ENCODE measurements around the gene SDK2.

Gene SDK2

DNA sequence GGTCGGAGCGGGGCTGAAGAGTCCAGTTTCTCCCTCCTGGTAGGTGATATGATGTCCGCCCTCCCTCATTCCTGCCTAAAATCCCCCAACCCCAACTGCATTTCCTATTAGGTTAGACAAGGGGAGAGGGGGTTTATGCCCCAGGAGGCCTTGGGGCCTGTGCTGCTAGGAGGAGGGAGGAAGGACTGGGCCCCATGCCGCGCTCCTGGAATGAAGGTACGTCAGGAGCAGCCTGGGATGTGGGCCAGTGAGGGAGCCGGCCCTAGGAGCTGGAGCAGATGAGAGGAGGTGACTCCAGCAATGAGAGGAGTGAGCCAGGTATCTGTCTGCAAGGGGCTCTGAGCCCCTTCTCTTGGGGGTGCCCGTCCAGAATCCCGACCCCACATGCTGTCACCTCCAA is 285.6 kb downstream of the SDK2 start:
- TF ChIP-seq POLR2AphosphoS5 (IDR thresholded peaks at IDR 0.05; ENCODE audit: low read depth), result no peak
- TF ChIP-seq, protein P1, sequence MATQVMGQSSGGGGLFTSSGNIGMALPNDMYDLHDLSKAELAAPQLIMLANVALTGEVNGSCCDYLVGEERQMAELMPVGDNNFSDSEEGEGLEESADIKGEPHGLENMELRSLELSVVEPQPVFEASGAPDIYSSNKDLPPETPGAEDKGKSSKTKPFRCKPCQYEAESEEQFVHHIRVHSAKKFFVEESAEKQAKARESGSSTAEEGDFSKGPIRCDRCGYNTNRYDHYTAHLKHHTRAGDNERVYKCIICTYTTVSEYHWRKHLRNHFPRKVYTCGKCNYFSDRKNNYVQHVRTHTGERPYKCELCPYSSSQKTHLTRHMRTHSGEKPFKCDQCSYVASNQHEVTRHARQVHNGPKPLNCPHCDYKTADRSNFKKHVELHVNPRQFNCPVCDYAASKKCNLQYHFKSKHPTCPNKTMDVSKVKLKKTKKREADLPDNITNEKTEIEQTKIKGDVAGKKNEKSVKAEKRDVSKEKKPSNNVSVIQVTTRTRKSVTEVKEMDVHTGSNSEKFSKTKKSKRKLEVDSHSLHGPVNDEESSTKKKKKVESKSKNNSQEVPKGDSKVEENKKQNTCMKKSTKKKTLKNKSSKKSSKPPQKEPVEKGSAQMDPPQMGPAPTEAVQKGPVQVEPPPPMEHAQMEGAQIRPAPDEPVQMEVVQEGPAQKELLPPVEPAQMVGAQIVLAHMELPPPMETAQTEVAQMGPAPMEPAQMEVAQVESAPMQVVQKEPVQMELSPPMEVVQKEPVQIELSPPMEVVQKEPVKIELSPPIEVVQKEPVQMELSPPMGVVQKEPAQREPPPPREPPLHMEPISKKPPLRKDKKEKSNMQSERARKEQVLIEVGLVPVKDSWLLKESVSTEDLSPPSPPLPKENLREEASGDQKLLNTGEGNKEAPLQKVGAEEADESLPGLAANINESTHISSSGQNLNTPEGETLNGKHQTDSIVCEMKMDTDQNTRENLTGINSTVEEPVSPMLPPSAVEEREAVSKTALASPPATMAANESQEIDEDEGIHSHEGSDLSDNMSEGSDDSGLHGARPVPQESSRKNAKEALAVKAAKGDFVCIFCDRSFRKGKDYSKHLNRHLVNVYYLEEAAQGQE (IDR thresholded peaks at IDR 0.05; ENCODE audit: insufficient replicate concordance, low read depth), result no peak
- no peak for TF ChIP-seq GABPA (IDR thresholded peaks at IDR 0.05; ENCODE audit: low read depth)
- TF ChIP-seq SPI1 (IDR thresholded peaks at IDR 0.05; ENCODE audit: borderline replicate concordance, low read depth), result no peak
- TF ChIP-seq, protein P2, sequence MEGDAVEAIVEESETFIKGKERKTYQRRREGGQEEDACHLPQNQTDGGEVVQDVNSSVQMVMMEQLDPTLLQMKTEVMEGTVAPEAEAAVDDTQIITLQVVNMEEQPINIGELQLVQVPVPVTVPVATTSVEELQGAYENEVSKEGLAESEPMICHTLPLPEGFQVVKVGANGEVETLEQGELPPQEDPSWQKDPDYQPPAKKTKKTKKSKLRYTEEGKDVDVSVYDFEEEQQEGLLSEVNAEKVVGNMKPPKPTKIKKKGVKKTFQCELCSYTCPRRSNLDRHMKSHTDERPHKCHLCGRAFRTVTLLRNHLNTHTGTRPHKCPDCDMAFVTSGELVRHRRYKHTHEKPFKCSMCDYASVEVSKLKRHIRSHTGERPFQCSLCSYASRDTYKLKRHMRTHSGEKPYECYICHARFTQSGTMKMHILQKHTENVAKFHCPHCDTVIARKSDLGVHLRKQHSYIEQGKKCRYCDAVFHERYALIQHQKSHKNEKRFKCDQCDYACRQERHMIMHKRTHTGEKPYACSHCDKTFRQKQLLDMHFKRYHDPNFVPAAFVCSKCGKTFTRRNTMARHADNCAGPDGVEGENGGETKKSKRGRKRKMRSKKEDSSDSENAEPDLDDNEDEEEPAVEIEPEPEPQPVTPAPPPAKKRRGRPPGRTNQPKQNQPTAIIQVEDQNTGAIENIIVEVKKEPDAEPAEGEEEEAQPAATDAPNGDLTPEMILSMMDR (IDR thresholded peaks at IDR 0.05; ENCODE audit: insufficient read depth, low read length), result no peak
- Histone ChIP-seq H3K4me3 (replicated peaks; ENCODE audit: insufficient read depth, low read length) (no peak overlapping the region), H3K27ac (replicated peaks) (no peak overlapping the region), H3K27me3 (ENCODE audit: insufficient read depth, poor library complexity, severe bottlenecking) (no peaks in the 10 kb centered on the region)
- DNase-seq (ENCODE audit: low read depth in 1 of 2, low spot score in 1 of 2), result no peak

GRCh38 chr17:73357981-73358380 is 286.3 kb downstream of the SDK2 start:
- Histone ChIP-seq H3K27me3 (ENCODE audit: insufficient read depth, poor library complexity, severe bottlenecking) (no peaks in the 10 kb centered on the region), H3K27ac (replicated peaks) (no peak overlapping the region), H3K4me3 (replicated peaks; ENCODE audit: insufficient read depth, low read length) (no peak overlapping the region)
- DNase-seq (ENCODE audit: low read depth in 1 of 2, low spot score in 1 of 2), result no peak
- TF ChIP-seq POLR2AphosphoS5 (IDR thresholded peaks at IDR 0.05; ENCODE audit: low read depth) (no peak), GABPA (IDR thresholded peaks at IDR 0.05; ENCODE audit: low read depth) (no peak), SPI1 (IDR thresholded peaks at IDR 0.05; ENCODE audit: borderline replicate concordance, low read depth) (no peak)
- TF ChIP-seq, protein P2 (IDR thresholded peaks at IDR 0.05; ENCODE audit: insufficient read depth, low read length), result no peak
- TF ChIP-seq, protein P1 (IDR thresholded peaks at IDR 0.05; ENCODE audit: insufficient replicate concordance, low read depth), result no peak

GRCh38 chr17:73357318-73357717 is 286.9 kb downstream of the SDK2 start:
- TF ChIP-seq, protein P1 (IDR thresholded peaks at IDR 0.05; ENCODE audit: insufficient replicate concordance, low read depth), result no peak
- TF ChIP-seq, protein P2 (IDR thresholded peaks at IDR 0.05; ENCODE audit: insufficient read depth, low read length), result no peak
- TF ChIP-seq SPI1 (IDR thresholded peaks at IDR 0.05; ENCODE audit: borderline replicate concordance, low read depth) (no peak), GABPA (IDR thresholded peaks at IDR 0.05; ENCODE audit: low read depth) (no peak), POLR2AphosphoS5 (IDR thresholded peaks at IDR 0.05; ENCODE audit: low read depth) (no peak)

More at GRCh38 chr17:73357318-73357717, 286.9 kb downstream of the SDK2 start:
- Histone ChIP-seq H3K27ac (replicated peaks) (no peak overlapping the region), H3K27me3 (ENCODE audit: insufficient read depth, poor library complexity, severe bottlenecking) (no peaks in the 10 kb centered on the region), H3K4me3 (replicated peaks; ENCODE audit: insufficient read depth, low read length) (no peak overlapping the region)
- DNase-seq (ENCODE audit: low read depth in 1 of 2, low spot score in 1 of 2), result no peak
